GM18861 (cell line): ENCODE results near the gene NUP62.

Experiments used
- ATAC-seq: cut with Tn5 transposase; IDR thresholded peaks from one replicate; pipeline ENCODE4 v1.9.1; 2021; ENCODE audit not compliant: unreplicated experiment

Gene NUP62

DNA sequence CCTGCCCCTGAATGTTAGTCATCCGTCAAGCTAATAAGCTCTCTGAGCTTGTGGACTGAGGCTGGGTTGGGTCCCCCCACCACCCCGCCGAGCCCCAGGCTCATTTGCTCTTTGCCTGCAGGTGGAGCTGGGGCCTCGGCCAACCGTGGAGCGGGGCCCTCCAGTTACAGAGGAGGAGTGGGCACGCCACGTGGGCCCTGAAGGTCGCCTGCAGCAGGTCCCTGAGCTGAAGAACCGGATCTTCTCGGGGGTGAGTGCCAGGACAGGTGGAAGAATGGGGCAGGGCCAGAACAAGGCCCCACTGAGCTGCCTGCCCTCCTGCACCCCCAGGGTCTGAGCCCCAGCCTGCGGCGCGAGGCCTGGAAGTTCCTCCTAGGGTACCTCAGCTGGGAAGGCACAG, 46.7 kb downstream of the NUP62 start:
- ATAC-seq, result no peak

DNA sequence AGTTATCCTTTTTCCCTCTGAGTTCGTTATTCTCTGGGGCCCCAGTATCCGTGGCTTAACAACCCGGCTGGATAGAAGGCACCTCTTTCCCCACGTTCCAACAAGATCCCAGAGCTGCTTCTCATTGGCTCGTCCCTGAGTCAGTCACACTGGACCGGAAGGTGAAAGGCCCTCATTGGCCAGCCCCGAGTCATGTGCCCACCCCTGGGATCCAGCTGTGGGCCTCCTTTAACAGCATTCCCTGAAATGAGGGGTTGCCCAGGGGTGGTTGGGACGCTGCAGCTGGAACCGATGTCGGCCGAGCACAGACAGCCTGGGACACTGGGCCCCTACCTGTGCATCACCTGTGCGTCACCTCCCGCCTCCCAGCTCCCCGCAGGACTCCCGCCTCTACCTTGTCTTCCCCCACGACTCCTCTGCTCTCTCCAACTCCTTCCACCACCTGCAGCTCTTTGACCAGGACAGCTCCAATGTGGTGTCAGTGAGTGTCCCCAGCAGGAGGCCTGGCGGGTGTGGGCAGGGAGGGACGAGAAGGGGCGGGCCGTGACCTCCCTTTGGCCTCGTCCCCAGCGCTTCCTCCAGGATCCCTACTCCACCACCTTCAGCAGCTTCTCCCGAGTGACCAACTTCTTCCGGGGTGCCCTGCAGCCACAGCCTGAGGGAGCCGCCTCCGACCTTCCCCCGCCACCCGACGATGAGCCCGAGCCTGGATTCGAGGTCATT, 47.5 kb downstream of the NUP62 start:
- ATAC-seq, result no peak

DNA sequence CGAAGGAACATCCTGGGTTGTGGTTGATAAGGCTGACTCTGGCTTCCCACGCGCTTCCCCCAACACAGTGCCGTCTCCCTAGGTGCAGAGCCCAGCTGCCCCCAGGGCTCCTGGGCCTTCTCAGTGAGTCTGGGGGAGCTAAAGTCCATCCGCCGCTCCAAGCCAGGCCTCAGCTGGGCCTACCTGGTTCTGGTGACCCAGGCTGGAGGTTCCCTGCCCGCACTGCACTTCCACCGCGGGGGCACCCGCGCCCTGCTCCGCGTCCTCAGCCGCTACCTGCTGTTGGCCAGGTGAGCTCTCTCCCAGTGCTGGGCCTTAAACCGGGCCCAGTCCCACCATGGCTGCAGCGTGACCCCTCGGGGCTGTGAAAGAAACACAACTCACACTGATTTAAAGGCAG, 48.1 kb downstream of the NUP62 start:
- no peak for ATAC-seq

DNA sequence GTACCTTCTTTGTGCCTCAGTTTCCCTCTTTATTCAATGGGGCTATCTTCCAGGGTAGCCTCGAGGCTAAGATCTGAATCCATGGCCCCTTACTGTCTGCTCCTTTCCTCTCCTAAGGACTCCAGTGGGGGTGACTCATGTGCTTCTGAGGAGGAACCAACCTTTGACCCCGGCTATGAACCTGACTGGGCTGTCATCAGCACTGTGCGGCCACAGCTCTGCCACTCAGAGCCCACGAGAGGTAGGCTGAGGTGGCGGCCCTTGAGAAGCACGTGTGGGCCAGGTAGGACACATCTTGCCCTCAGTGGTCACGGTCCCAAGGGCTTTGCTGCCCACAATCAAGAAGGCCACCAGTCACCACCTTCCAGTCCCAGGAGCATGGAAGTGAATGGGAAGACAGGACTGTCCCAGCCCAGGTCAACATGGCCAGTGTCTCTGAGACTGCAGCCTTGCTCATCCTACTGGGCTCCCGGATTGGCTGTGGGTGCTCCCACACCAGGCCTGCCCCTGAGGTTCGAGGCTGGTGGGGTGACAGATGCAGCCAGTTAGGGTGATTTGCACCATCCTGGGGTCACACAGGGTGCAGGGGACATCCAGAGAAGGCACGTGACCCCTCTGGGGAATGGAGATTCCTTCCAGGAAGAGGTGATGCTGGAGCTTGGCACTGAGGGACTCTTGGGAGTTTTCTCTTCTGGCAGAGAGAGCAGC, 49.0 kb downstream of the NUP62 start:
- no peak for ATAC-seq

DNA sequence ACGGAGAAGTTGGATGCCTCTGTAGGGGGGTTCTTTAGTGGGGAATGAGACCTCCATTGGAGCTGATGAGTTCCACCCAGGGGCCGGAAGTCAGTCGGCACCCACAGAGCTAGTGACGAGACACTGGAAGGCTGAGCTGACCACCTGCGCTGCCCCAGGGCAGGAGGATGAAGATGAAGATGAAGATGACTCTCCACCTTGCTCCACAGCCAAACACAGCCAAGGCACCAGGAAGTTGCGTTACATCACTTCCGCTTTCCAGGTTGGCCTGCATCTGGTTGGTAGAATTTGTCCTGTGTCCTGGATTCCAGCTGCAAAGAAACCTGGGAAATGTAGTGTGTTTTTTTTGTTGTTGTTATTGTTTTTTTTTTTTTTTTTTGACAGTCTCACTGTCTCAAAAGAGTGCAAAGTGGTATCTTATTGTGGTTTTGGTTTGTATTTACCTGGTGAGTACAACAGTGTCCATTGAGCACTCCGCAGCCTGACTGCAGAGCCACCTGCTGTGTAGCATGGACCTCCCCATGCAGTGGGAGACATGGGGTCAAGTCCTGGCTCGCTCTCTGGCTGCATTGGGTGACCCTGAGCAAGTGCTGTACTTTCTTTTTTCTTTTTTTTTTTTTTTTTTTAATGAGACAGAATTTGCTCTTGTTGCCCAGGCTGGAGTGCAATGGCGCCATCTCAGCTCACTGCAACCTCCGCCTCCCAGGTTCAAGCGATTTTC, 49.9 kb downstream of the NUP62 start:
- no peak for ATAC-seq

DNA sequence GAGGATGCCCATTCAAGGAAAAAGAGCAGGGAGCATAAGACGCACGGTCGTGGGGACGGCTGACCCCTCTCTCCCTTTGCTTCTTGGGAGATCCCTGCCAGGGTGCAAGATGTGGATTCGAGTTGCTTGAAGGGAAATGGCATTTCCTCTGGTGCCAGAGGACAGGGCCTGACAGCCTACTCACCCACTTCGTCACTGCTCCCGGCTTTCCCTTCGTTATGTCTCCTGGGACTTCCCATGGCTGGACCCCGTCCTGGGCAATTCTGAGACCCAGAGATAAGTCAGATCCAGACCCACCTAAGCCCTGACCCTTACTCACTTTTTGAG, 50.6 kb downstream of the NUP62 start:
- ATAC-seq, result no peak

DNA sequence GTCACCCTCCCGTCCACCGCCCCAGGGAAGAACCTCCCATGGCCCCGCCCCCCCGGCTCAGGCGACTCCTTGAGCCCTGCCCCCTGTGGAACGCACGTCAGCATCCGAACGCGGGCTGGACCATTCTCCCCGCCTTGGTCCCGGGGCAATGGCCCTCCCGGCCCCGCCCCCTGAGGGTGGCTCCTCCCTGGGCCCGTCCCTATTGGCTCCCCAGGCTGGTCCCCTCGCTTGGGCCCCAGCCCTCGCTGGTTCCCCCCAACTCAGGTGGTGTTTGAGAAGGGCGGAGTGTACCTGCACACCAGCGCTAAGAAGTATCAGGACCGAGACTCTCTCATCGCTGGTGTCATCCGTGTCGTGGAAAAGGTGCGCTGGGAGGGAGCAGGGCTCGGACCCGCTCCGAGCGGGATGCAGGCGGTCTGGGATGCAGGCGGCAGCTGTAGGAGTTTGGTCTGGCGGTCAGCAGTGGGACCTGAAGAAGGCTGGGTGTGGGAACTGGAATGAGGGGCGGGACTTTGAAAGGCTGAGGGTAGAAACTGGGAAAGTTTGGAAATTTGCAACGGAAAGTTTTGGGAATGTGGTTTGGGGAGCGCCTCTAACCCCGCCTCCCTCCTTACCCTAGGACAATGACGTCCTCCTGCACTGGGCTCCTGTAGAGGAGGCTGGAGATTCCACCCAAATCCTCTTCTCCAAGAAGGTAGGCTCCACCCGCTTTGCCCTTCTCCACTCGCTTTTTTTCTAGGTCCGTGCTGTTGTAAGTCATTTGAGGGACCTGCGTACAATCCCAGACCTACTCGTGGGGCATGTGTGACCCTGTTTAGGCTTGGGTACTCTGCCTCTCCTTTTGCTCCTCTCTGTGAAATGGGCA, 51.2 kb downstream of the NUP62 start:
- peak; percentile 27 for ATAC-seq

DNA sequence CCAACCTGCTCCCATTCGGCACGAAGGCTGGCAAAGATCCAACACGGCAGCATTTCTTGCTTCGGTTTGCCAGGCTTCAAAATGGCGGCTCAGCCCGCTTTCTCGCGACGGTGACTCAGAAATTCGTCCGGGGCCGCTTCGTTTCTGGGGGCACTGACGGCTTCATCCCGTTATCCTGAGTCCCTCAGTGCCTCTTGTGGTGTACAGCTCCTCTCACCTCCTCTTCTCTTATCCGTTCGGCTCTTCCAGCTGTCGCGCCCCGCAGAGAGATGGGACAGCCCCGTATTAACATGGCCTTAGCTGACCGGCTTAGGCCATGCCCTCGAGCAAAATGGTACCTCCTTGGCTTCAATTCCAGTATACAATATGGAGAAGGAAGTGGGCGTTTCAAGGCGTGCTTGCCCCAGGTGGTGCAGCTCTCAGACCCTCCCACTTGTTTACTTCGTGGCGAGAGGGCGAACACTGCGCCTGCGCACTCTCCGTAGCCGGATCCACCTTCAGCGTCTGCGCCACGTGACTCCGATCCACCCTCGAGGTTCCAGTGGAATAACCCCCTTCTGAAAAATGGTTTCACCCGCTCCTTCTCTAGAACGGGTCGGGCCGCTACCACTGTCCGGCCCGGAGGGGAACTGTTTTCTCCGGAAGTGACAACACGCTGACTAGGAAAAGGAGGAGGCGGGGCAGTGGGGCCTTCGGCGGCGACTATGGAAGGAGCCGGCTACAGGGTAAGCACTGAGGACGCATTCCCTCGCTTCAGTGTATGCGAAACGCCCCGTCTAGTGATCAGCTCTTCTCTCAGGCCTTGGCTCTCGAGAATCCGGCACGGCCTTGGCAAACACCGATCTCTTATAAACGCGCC, 52.1 kb downstream of the NUP62 start, which contains the start of the genes AKT1S1 and TBC1D17:
AKT1S1 (minus strand) TSS at position 336 of the 859 bp plus-strand sequence. CDS start 4,060 bp downstream, outside the sequence.
TBC1D17 (plus strand) TSS at position 683 of the 859 bp plus-strand sequence; CDS start at position 705, 22 bp downstream.
- ATAC-seq, result peak; percentile 50

DNA sequence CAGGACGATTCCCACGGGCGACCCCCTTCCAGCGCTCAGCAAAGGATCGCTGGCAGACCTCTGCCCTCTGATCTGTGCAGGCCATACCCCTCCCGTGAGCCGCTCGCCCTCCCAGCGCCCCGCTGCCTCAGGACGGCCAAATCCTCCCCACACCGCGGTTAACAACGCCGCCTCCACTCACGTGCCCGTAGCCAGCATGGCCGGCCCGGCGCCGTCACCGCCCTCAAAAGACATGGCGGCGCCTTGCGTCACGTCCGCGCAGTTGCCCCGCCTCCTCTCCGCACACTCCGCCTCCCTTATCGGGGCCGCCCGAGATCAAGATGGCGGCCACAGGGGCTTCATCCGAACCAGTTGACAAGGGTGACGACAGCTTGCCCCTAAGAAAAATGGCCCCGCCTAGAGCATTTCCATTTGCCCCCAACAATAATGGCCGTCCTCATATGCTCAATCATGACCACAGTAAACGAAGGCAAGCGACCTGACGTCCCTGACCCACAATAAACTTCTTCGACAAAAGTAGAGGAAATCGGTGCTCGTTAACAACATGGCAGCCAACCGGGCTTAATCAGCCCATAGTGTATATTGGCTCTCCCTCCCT, 52.8 kb downstream of the NUP62 start:
- peak; percentile 36 for ATAC-seq

DNA sequence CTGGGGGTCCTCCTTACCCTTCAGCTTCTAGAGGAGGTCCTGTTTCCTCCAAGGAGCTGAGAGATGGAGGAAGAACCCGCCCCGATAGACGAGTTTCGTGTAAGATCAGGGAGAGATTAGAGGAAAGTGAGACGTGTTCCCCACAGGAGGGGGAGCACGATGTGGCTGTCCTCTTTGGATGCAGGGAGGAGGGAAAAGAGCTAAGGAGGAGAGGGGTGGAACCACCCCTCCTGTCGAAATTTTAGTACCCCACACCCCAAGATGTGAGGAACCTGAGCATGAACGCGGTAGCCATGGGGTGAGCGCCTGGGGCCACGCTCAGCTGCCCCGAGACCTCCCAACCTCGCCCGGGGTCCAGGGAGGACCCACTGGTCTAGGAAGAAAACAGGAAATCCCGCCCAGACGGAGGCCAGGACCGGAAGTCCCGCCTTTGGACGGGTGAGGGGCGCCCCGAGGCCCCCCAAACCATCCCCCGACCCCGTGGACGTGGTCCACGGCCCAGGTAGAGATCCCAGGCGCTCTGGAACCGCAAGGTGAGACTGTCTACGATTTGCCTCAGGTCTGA, 53.4 kb downstream of the NUP62 start:
- no peak for ATAC-seq

DNA sequence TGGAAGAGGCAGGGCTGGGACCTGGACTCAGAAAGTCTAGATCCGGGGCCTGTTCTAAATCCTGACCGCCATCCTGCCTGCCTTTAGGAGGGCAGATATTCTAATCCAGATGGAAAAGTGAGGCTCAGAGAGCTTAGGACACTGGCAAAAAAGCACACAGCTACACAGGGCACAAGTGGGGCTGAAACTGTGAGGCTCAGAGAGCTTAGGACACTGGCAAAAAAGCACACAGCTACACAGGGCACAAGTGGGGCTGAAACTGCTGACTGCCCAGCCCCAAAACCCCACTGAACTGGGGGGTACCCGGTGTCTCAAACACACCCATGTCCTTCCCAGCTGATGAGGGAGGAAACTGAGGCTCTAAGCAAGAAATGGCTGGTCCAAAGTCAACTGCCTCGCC, 54.1 kb downstream of the NUP62 start:
- no peak for ATAC-seq

DNA sequence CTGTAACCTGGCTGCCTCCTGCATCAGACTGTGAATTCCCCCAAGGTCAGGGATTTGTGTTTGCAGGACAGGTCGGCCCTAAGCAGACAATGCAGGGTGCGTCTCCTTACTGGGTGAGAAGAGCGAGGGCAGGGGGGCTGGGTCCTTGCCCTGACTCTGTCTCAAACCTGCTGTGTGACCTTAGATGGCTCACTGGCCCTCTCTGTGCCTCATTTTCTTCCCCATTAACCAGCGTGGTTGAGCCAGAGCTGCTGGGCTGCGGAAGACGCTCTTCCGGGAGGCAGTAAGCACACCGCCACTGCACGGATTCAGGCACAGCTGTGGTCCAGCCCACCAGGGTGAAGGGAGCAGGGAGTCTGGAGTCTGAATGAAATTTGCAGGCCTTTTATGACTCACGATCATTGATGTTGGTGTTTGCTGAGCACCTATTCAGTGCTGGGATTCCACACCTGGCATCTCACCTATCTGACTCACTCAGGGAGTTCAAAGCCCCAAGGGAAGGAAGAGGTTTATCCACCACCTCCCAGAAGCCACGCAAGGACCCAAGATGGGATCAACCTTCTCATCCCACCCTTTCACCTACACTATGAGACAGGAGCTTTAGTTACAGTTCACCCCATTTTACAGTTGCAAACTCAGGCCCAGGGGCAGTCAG, 54.7 kb downstream of the NUP62 start:
- no peak for ATAC-seq

DNA sequence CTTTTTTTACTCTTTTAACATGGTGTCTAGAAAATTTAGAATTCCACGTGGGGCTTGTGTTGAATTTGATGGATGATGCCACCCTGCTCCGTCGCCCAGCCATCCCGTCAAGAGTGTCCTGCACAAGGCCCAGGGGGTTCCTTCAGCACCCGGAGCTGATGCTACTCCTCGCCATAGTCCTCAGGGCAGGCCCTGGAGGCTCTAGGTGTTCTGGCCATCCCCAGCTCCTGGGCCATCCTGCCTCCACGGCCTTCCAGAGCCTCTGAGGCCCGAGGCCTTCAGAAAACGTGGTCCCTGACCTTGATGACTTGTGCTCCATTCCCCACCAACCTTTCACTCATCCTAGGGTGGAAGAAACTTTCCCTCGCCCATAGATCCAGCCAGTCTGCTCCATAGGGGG, 55.5 kb downstream of the NUP62 start:
- ATAC-seq, result no peak

DNA sequence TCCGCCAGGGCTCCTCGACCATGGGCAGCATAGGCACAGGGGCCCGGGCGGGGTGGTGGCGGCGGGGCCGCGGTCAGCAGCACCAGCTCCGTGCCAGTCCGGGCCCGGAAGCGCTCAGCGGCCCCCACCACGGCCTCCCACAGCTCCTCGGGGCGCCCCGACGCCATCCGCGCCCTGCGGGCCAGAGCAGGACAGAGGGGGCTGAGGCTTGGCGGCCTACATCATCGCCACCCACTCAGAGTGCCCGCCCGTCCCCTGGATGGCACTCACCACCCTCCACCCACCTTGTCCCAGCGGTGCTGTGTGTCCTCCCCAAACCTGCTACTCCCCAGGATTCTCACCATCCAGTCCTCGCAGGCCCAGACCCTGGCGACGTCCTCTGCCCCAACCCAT, 56.2 kb downstream of the NUP62 start:
- no peak for ATAC-seq

DNA sequence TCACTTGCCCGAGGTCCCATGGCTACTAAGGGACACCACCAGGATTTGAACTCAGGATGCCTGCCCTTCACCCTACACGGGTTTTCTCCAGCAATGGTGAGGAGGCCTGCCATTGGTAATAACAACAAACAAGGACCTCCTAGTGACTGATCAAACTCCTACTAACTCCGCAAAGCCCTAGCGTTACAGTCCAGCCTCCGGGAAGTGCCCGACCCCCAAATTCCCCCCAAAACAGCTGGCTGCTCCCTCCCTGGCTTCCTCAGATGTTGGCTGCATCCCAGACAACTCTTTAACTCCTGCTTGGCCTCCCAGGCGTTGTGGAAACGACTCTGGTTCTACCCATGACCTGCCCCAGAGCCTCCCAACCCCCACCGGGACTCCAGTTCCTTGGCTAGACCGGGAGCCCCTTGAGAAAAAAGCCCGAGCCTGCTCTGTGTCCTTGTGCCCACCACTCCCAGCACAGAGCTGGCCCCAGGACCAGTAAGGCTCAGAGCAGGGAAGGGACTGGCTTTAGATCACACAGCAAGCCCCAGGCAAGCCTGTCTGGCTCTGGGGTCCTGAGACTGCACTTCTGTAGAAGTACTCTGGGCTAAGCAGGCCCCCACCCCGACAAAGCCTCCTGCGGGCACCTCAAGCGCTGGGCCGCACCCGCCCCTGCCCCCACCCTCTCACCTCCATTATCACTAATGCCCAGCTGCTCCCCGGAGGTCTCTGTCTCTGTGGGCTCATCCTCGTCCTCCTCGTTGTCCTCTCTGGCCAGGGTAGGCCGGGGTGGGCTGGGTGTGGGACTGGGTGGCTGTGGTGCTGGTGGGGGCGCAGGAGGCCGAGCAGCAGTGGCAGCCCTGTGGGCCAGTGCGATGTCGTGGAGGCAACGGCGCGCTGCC, 56.8 kb downstream of the NUP62 start:
- ATAC-seq, result no peak

DNA sequence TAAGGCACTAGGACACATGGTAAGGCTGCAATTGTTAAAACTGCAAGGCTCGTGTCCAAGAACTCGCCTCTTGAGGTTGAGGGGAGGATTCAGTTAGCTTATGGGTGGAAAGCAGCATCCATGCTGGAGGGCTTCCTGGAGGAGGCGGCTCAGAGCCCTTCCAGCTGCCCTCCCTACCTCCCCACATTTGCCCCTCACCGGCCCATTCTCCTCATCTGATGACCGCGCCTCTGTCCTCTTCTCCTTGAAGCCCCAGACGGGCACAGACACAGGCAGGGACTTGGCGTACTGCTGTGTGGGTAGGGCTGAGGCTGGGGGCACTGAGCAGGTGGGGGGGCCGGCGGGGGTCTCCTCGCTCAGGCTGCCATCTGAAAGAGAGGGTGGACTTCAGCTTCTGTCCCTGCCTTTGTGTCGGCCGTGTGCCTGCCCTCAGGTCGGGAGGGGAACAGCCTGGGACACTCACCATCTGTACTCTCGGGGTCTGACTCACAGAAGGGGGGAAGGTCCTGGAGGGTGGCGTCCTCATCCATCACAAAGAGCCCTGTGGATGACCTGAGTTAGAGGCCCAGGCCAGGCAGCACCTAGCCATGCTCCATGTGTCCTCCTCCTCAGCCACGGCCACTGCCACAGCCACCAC, 57.8 kb downstream of the NUP62 start:
- ATAC-seq, result no peak

DNA sequence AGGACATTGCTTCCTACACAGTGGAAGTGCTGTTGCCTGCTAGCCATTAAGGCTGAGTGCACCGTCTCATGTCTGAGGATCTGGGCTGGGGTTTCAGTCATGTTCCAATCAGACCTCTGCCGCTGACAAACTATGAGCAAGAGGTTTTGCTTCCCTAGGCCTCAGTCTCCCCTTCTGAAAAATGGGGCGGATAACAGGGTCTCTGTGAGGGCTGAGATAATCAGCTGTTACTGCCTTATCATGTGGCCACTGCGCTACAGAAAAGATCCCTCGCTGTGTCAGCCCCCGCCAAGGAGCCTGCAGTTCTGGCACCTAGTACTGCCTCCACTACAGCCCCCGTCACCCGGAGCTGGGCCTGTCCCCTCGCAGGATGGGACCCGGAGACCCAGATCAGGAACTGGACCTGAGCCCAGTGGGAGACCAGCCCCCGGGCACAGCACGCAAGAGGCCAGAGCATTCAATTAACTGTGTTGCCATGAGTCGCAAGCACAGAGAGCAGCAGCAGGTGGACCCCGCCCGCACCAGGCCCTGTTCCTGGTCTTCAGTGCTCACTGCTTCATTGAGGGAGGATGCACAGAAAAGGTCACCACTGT, 58.9 kb downstream of the NUP62 start:
- ATAC-seq, result no peak
